Endometrial microvascular endothelial cells (primary cell): ENCODE data around the gene ING5. TPM values are rescaled to one million over a fixed set of nuclear protein-coding genes. Genes with fewer than 3 reads are reported as not detected.

Source experiments
- in situ Hi-C: cut with HindIII; loops from 2 replicates; pipeline ENCODE4 v1.10.0; 2017; ENCODE audit warnings: low sequenced_read_pairs, low pct_unique_long_range_greater_than_20kb; ENCODE audit errors: inconsistent ontology term
- total RNA-seq: library from RNA; depleted of rRNA; stranded (reverse); fragments of >200 nt; gene quantifications from one replicate; pipeline ENCODE4 v1.2.3, GENCODE V29; 2015; ENCODE audit errors: inconsistent ontology term

Gene ING5
- total RNA-seq, 1 donor from 2014 or later: 12.6 TPM

GRCh38 chr2:241671457-241672240, 30.2 kb upstream of the ING5 start:
- in situ Hi-C loops: no loop called here

- in situ Hi-C loops: no loop called here
These were observed 29.3 kb upstream of the ING5 start for GRCh38 chr2:241672243-241673188.

GRCh38 chr2:241673189-241673663, 28.6 kb upstream of the ING5 start:
- in situ Hi-C loops: no loop called here

GRCh38 chr2:241673797-241674725, 27.8 kb upstream of the ING5 start:
- in situ Hi-C loops: no loop called here

GRCh38 chr2:241675885-241676284, 26.0 kb upstream of the ING5 start:
- in situ Hi-C loops: no loop called here

GRCh38 chr2:241676665-241677064, 25.2 kb upstream of the ING5 start:
- in situ Hi-C loops: no loop called here

- in situ Hi-C loops: no loop called here
These were observed 24.4 kb upstream of the ING5 start for GRCh38 chr2:241677392-241677791.

GRCh38 chr2:241678307-241678706, 23.5 kb upstream of the ING5 start:
- in situ Hi-C loops: no loop called here

- in situ Hi-C loops: no loop called here
These were observed 22.9 kb upstream of the ING5 start for GRCh38 chr2:241678784-241679540.

- in situ Hi-C loops: no loop called here
These were observed 21.8 kb upstream of the ING5 start for GRCh38 chr2:241680044-241680443.

GRCh38 chr2:241680827-241681599, 20.8 kb upstream of the ING5 start:
- in situ Hi-C loops: no loop called here

GRCh38 chr2:241686324-241686649, 15.6 kb upstream of the ING5 start:
- in situ Hi-C loops: no loop called here

GRCh38 chr2:241686650-241687425, 15.0 kb upstream of the ING5 start, which contains the start of gene DTYMK:
DTYMK (minus strand) TSS chr2:241686815; CDS start chr2:241686783, 32 bp downstream.
- in situ Hi-C loops: no loop called here

GRCh38 chr2:241689306-241689705, 12.5 kb upstream of the ING5 start:
- in situ Hi-C loops: no loop called here

GRCh38 chr2:241690202-241690717, 11.6 kb upstream of the ING5 start:
- in situ Hi-C loops: no loop called here

- in situ Hi-C loops: no loop called here
These were observed 9.4 kb upstream of the ING5 start for GRCh38 chr2:241692448-241692847.
